ENCODE measurements around the gene ANKS1A. TPM values are rescaled to one million over a fixed set of nuclear protein-coding genes. Genes with fewer than 3 reads are reported as not detected.

The ANKS1A gene
- total and polyA plus RNA-seq, 4 experiments from 2014 or later = 1.2 to 15.6 (median 9.4) TPM

- Histone ChIP-seq H3K27me3 (ENCODE audit: insufficient read depth, low read length) (no peaks in the 10 kb centered on the region), H3K9me3 (ENCODE audit: control insufficient read depth in 1 of 2, low read length in 2 of 2) (no peaks in the 10 kb centered on the region), H3K4me3 (ENCODE audit: low read length in 2 of 2) (no peak overlapping the region), H3K27ac (ENCODE audit: low read depth, low read length) (no peak overlapping the region), H3K36me3 (ENCODE audit: insufficient read depth, low read length) (no peaks in the 10 kb centered on the region), H3K4me1 (ENCODE audit: insufficient read depth, low read length) (no peaks in the 10 kb centered on the region)
- DNase-seq = no peak
- H3K27me3 Mint-ChIP-seq = no peaks in the 10 kb centered on the region
- peaks cover 0 to 4% (median 0%) of the 10 kb centered on the region in 8 donors for H3K9me3 Mint-ChIP-seq
- H3K4me3 Mint-ChIP-seq = no peak overlapping the region
- CTCF ChIA-PET (ENCODE audit: partially characterized antibody) = no interaction called here
- H3K4me1 Mint-ChIP-seq = peaks cover 0 to 7% (median under 1%) of the 10 kb centered on the region in 4 donors
- POLR2A ChIA-PET (ENCODE audit: partially characterized antibody) = no interaction called here
- intact Hi-C loops (cut with micrococcal nuclease) = no loop called here
- H3K27ac Mint-ChIP-seq = peak overlapping the region in 1 of 7 donors; percentile 56
- peaks cover 8 to 35% of the 10 kb centered on the region in 2 donors for H3K36me3 Mint-ChIP-seq
Observed at GRCh38 chr6:35064757-35065440, 175.8 kb downstream of the ANKS1A start.

- Mint-ChIP-seq H3K4me1 (peaks cover 0 to 7% (median under 1%) of the 10 kb centered on the region in 4 donors), H3K9me3 (peaks cover 0 to 4% (median 0%) of the 10 kb centered on the region in 8 donors), H3K36me3 (peaks cover 8 to 35% of the 10 kb centered on the region in 2 donors), H3K27me3 (no peaks in the 10 kb centered on the region), H3K27ac (no peak overlapping the region), H3K4me3 (no peak overlapping the region)
- Histone ChIP-seq H3K36me3 (ENCODE audit: insufficient read depth, low read length) (no peaks in the 10 kb centered on the region), H3K4me3 (ENCODE audit: low read length in 2 of 2) (no peak overlapping the region), H3K27me3 (ENCODE audit: insufficient read depth, low read length) (no peaks in the 10 kb centered on the region), H3K4me1 (ENCODE audit: insufficient read depth, low read length) (no peaks in the 10 kb centered on the region), H3K9me3 (ENCODE audit: control insufficient read depth in 1 of 2, low read length in 2 of 2) (no peaks in the 10 kb centered on the region), H3K27ac (ENCODE audit: low read depth, low read length) (no peak overlapping the region)
- DNase-seq = no peak
- intact Hi-C loops (cut with micrococcal nuclease) = no loop called here
- ChIA-PET CTCF (ENCODE audit: partially characterized antibody) (no interaction called here), POLR2A (ENCODE audit: partially characterized antibody) (no interaction called here)
Observed at GRCh38 chr6:35065441-35065800, 176.4 kb downstream of the ANKS1A start.

- no peak for DNase-seq
- H3K4me3 Mint-ChIP-seq = no peak overlapping the region
- H3K36me3 Mint-ChIP-seq = peaks cover 11 to 36% of the 10 kb centered on the region in 2 donors
- Histone ChIP-seq H3K9me3 (ENCODE audit: control insufficient read depth in 1 of 2, low read length in 2 of 2) (no peaks in the 10 kb centered on the region), H3K4me1 (ENCODE audit: insufficient read depth, low read length) (no peaks in the 10 kb centered on the region), H3K27me3 (ENCODE audit: insufficient read depth, low read length) (no peaks in the 10 kb centered on the region), H3K4me3 (ENCODE audit: low read length in 2 of 2) (no peak overlapping the region), H3K27ac (ENCODE audit: low read depth, low read length) (no peak overlapping the region), H3K36me3 (ENCODE audit: insufficient read depth, low read length) (no peaks in the 10 kb centered on the region)
- ChIA-PET CTCF (ENCODE audit: partially characterized antibody) (no interaction called here), POLR2A (ENCODE audit: partially characterized antibody) (no interaction called here)
- peaks cover 0 to 7% (median under 1%) of the 10 kb centered on the region in 4 donors for H3K4me1 Mint-ChIP-seq
- no peaks in the 10 kb centered on the region for H3K27me3 Mint-ChIP-seq
- peaks cover 0 to 4% (median 0%) of the 10 kb centered on the region in 8 donors for H3K9me3 Mint-ChIP-seq
- peak overlapping the region in 1 of 7 donors; percentile 74 for H3K27ac Mint-ChIP-seq
- intact Hi-C loops (cut with micrococcal nuclease) = no loop called here
Observed at GRCh38 chr6:35065870-35066269, 176.8 kb downstream of the ANKS1A start.

GRCh38 chr6:35067234-35067633 is 178.2 kb downstream of the ANKS1A start:
- no peaks in the 10 kb centered on the region for H3K27me3 Mint-ChIP-seq
- H3K4me1 ChIP-seq (ENCODE audit: insufficient read depth, low read length) = no peaks in the 10 kb centered on the region
- H3K9me3 Mint-ChIP-seq = peaks cover 0 to 4% (median 0%) of the 10 kb centered on the region in 8 donors
- H3K4me1 Mint-ChIP-seq = peaks cover 0 to 7% (median under 1%) of the 10 kb centered on the region in 4 donors
- no peak for DNase-seq
- H3K4me3 ChIP-seq (ENCODE audit: low read length in 2 of 2) = no peak overlapping the region
- H3K4me3 Mint-ChIP-seq = no peak overlapping the region
- no peaks in the 10 kb centered on the region for H3K27me3 ChIP-seq (ENCODE audit: insufficient read depth, low read length)
- intact Hi-C loops (cut with micrococcal nuclease) = no loop called here
- H3K27ac ChIP-seq (ENCODE audit: low read depth, low read length) = no peak overlapping the region
- no peaks in the 10 kb centered on the region for H3K36me3 ChIP-seq (ENCODE audit: insufficient read depth, low read length)
- no peak overlapping the region for H3K27ac Mint-ChIP-seq
- ChIA-PET POLR2A (ENCODE audit: partially characterized antibody) (no interaction called here), CTCF (ENCODE audit: partially characterized antibody) (no interaction called here)
- no peaks in the 10 kb centered on the region for H3K9me3 ChIP-seq (ENCODE audit: control insufficient read depth in 1 of 2, low read length in 2 of 2)
- H3K36me3 Mint-ChIP-seq = peaks cover 13 to 28% of the 10 kb centered on the region in 2 donors

- ChIA-PET POLR2A (ENCODE audit: partially characterized antibody) (no interaction called here), CTCF (ENCODE audit: partially characterized antibody) (no interaction called here)
- no peak overlapping the region for H3K27ac ChIP-seq (ENCODE audit: low read depth, low read length)
- H3K27me3 Mint-ChIP-seq = no peaks in the 10 kb centered on the region
- no peak overlapping the region for H3K4me3 Mint-ChIP-seq
- no peak overlapping the region for H3K27ac Mint-ChIP-seq
- H3K9me3 Mint-ChIP-seq = peaks cover 0 to 4% (median 0%) of the 10 kb centered on the region in 8 donors
- H3K27me3 ChIP-seq (ENCODE audit: insufficient read depth, low read length) = no peaks in the 10 kb centered on the region
- H3K4me3 ChIP-seq (ENCODE audit: low read length in 2 of 2) = no peak overlapping the region
- no peaks in the 10 kb centered on the region for H3K36me3 ChIP-seq (ENCODE audit: insufficient read depth, low read length)
- intact Hi-C loops (cut with micrococcal nuclease) = no loop called here
- no peaks in the 10 kb centered on the region for H3K9me3 ChIP-seq (ENCODE audit: control insufficient read depth in 1 of 2, low read length in 2 of 2)
- peaks cover 13 to 25% of the 10 kb centered on the region in 2 donors for H3K36me3 Mint-ChIP-seq
- H3K4me1 Mint-ChIP-seq = peaks cover 0 to 7% (median under 1%) of the 10 kb centered on the region in 4 donors
- DNase-seq = no peak
- no peaks in the 10 kb centered on the region for H3K4me1 ChIP-seq (ENCODE audit: insufficient read depth, low read length)
Observed at GRCh38 chr6:35068206-35068605, 179.2 kb downstream of the ANKS1A start.

- Mint-ChIP-seq H3K27ac (no peak overlapping the region), H3K4me1 (peaks cover 0 to 2% (median 0%) of the 10 kb centered on the region in 4 donors), H3K36me3 (peaks cover 13 to 21% of the 10 kb centered on the region in 2 donors), H3K4me3 (no peak overlapping the region), H3K9me3 (peaks cover 0 to 4% (median 0%) of the 10 kb centered on the region in 8 donors), H3K27me3 (no peaks in the 10 kb centered on the region)
- Histone ChIP-seq H3K9me3 (ENCODE audit: control insufficient read depth in 1 of 2, low read length in 2 of 2) (no peaks in the 10 kb centered on the region), H3K27ac (ENCODE audit: low read depth, low read length) (no peak overlapping the region), H3K4me1 (ENCODE audit: insufficient read depth, low read length) (no peaks in the 10 kb centered on the region), H3K4me3 (ENCODE audit: low read length in 2 of 2) (no peak overlapping the region), H3K27me3 (ENCODE audit: insufficient read depth, low read length) (no peaks in the 10 kb centered on the region), H3K36me3 (ENCODE audit: insufficient read depth, low read length) (no peaks in the 10 kb centered on the region)
- CTCF ChIA-PET (ENCODE audit: partially characterized antibody) = no interaction called here
- intact Hi-C loops (cut with micrococcal nuclease) = no loop called here
- POLR2A ChIA-PET (ENCODE audit: partially characterized antibody) = no interaction called here
- DNase-seq = no peak
Observed at GRCh38 chr6:35068644-35069043, 179.6 kb downstream of the ANKS1A start.

GRCh38 chr6:35069262-35069661 is 180.2 kb downstream of the ANKS1A start:
- Mint-ChIP-seq H3K27ac (no peak overlapping the region), H3K27me3 (no peaks in the 10 kb centered on the region), H3K36me3 (peaks cover 18% of the 10 kb centered on the region in 2 donors), H3K4me3 (no peak overlapping the region), H3K4me1 (no peaks in the 10 kb centered on the region), H3K9me3 (peaks cover 0 to 4% (median 0%) of the 10 kb centered on the region in 8 donors)
- Histone ChIP-seq H3K4me1 (ENCODE audit: insufficient read depth, low read length) (no peaks in the 10 kb centered on the region), H3K27ac (ENCODE audit: low read depth, low read length) (no peak overlapping the region), H3K9me3 (ENCODE audit: control insufficient read depth in 1 of 2, low read length in 2 of 2) (no peaks in the 10 kb centered on the region), H3K27me3 (ENCODE audit: insufficient read depth, low read length) (no peaks in the 10 kb centered on the region), H3K4me3 (ENCODE audit: low read length in 2 of 2) (no peak overlapping the region), H3K36me3 (ENCODE audit: insufficient read depth, low read length) (no peaks in the 10 kb centered on the region)
- CTCF ChIA-PET (ENCODE audit: partially characterized antibody) = no interaction called here
- DNase-seq = no peak
- POLR2A ChIA-PET (ENCODE audit: partially characterized antibody) = no interaction called here
- intact Hi-C loops (cut with micrococcal nuclease) = no loop called here

Data from CD4-positive, alpha-beta memory T cell (primary cell).